Measurements from ENCODE around the gene CASS4.
A peak's percentile ranks its signal among the peaks of the same experiment; 100 is the strongest.

CASS4 gene

GRCh38 chr20:56424931-56425330 lies 12.9 kb downstream of the CASS4 start:
- no peak for DNase-seq

- DNase-seq: no peak
These were observed 14.0 kb downstream of the CASS4 start for GRCh38 chr20:56426026-56426425.

GRCh38 chr20:56426926-56427325 lies 14.9 kb downstream of the CASS4 start:
- no peak for DNase-seq

- peak; percentile 43 to 79 (median 62) for DNase-seq
These were observed 15.7 kb downstream of the CASS4 start for GRCh38 chr20:56427797-56428196.

- DNase-seq: no peak
These were observed 16.4 kb downstream of the CASS4 start for GRCh38 chr20:56428410-56428809.

- peak in 3 of 4 experiments; percentile 47 to 74 (median 53) for DNase-seq
These were observed 16.8 kb downstream of the CASS4 start for GRCh38 chr20:56428881-56429280.

GRCh38 chr20:56429502-56429901 lies 17.4 kb downstream of the CASS4 start:
- DNase-seq: peak; percentile 35 to 61 (median 58)

- no peak for DNase-seq
These were observed 17.9 kb downstream of the CASS4 start for GRCh38 chr20:56429941-56430340.

- no peak for DNase-seq
These were observed 18.4 kb downstream of the CASS4 start for GRCh38 chr20:56430461-56430860.

GRCh38 chr20:56430957-56431356 lies 18.9 kb downstream of the CASS4 start:
- no peak for DNase-seq

- DNase-seq: no peak
These were observed 19.4 kb downstream of the CASS4 start for GRCh38 chr20:56431471-56431870.

GRCh38 chr20:56433221-56433879 lies 21.3 kb downstream of the CASS4 start:
- DNase-seq: no peak

GRCh38 chr20:56433880-56434255 lies 21.8 kb downstream of the CASS4 start:
- peak in 1 of 4 experiments; percentile 64 for DNase-seq

GRCh38 chr20:56437196-56437960 lies 25.3 kb downstream of the CASS4 start:
- DNase-seq: no peak

GRCh38 chr20:56438284-56438683 lies 26.2 kb downstream of the CASS4 start:
- DNase-seq: no peak

- peak in 1 of 4 experiments; percentile 21 for DNase-seq
These were observed 27.8 kb downstream of the CASS4 start for GRCh38 chr20:56439771-56440291.

GRCh38 chr20:56440346-56441007 lies 28.4 kb downstream of the CASS4 start:
- DNase-seq: no peak

GRCh38 chr20:56442389-56443365 lies 30.6 kb downstream of the CASS4 start:
- peak; percentile 58 to 77 (median 72) for DNase-seq

GRCh38 chr20:56443654-56444540 lies 31.8 kb downstream of the CASS4 start:
- DNase-seq: no peak

GRCh38 chr20:56445130-56445529 lies 33.1 kb downstream of the CASS4 start:
- DNase-seq: no peak

GRCh38 chr20:56445540-56445939 lies 33.5 kb downstream of the CASS4 start:
- DNase-seq: no peak

Measured in suppressor macrophage (primary cell).